ENCODE data around the gene TSHB.

GRCh38 chr1:115057661-115058254, 28.1 kb downstream of the TSHB start:
- no peak for TF ChIP-seq CTCF (IDR thresholded peaks at IDR 0.05)
- no peak for TF ChIP-seq POLR2A (IDR thresholded peaks at IDR 0.05)
